GM20000 (cell line): Measurements from ENCODE around the gene AKR1C4.

ENCODE experiments used
- DNase-seq: peaks from one replicate; pipeline ENCODE4 v3.0.0; 2012; ENCODE audit warnings: low spot score
- TF ChIP-seq, protein P1 (sequence below): IDR thresholded peaks from 2 replicates; pipeline ENCODE4 v1.5.1; 2012; ENCODE audit warnings: mild to moderate bottlenecking, control low read depth; ENCODE audit errors: extremely low read depth, missing control alignments

The AKR1C4 gene

DNA sequence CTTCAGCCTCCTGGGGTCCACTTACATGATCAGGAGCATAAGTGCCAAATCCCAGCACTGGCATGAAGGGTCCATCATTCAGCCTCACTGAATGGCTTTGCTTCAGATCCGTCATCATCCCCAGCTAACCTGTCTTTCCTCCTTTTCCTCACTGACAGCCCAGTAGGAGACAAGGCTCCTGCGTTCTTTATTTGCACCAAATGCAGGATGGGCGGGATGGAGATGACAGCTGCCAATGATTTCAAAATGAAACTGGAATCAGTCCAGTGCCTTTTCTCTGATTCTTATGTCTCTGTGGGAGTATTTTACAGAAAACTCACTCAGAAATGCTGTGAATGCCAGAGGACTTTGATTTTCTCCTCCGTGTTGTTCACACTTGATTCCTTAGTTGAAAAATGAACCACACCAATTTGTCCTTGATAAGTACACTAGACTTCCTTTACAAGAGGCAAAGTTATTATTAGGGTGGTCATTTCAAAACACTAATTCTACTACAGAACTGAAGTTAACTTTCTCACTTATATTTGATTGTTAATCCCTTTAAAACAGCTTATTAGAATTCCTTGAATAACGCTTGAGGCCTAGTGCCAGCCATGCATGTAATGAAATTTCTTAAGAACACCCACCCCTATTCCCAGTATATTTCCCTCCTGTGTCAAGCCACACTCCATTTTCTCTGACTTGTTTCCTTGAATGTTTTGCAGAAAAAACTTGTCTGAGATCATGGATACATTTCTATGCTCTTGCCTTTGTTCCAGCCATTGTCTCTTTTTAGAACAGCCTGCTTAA, 11.5 kb upstream of the AKR1C4 start, which contains the start of gene AKR1C8:
TSS of gene AKR1C8 (minus strand) at position 164 of the 789 bp plus-strand sequence. CDS start at position 118, 46 bp downstream.
- TF ChIP-seq, protein P1, sequence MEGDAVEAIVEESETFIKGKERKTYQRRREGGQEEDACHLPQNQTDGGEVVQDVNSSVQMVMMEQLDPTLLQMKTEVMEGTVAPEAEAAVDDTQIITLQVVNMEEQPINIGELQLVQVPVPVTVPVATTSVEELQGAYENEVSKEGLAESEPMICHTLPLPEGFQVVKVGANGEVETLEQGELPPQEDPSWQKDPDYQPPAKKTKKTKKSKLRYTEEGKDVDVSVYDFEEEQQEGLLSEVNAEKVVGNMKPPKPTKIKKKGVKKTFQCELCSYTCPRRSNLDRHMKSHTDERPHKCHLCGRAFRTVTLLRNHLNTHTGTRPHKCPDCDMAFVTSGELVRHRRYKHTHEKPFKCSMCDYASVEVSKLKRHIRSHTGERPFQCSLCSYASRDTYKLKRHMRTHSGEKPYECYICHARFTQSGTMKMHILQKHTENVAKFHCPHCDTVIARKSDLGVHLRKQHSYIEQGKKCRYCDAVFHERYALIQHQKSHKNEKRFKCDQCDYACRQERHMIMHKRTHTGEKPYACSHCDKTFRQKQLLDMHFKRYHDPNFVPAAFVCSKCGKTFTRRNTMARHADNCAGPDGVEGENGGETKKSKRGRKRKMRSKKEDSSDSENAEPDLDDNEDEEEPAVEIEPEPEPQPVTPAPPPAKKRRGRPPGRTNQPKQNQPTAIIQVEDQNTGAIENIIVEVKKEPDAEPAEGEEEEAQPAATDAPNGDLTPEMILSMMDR, result no peak
- DNase-seq, result no peak

- DNase-seq, result no peak
- TF ChIP-seq, protein P1, result no peak
Measured at GRCh38 chr10:5187867-5188266, 8.8 kb upstream of the AKR1C4 start.

- DNase-seq, result no peak
- TF ChIP-seq, protein P1, result no peak
Measured at GRCh38 chr10:5188358-5188757, 8.3 kb upstream of the AKR1C4 start.

- TF ChIP-seq, protein P1, result no peak
- DNase-seq, result no peak
Measured at GRCh38 chr10:5194431-5194830, 2.2 kb upstream of the AKR1C4 start.

GRCh38 chr10:5195727-5196374, 786 bp upstream of the AKR1C4 start:
- TF ChIP-seq, protein P1, result no peak
- no peak for DNase-seq

DNA sequence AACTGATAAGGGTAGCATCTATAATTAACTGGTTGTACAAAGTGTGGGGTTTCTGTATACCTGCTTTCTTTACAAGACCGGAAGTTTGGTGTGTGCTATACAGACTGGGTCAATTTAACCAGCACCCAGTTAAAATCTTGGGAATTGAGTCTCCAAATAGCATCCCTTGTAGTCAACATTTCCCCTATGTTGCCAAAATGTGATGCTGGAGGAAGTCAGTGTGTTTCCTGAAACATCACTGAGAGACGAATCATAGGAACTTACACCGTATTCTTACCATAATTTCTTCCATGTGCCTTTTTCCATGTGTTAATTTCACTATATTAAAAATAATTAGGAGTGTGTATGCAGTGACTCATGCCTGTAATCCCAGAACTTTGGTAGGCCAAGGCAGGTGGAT, 1.7 kb downstream of the AKR1C4 start:
- DNase-seq, result no peak
- TF ChIP-seq, protein P1, result no peak

- TF ChIP-seq, protein P1, result no peak
- no peak for DNase-seq
Measured at GRCh38 chr10:5199398-5199797, 2.8 kb downstream of the AKR1C4 start.
